Measurements from ENCODE around the gene NAPB.
"Not testable (repeated sequence)": the region's sequence is repeated elsewhere in the genome, so short reads cannot be mapped to it uniquely, and the experiment has no call there.

The NAPB gene

GRCh38 chr20:23357767-23358562 is 63.3 kb downstream of the NAPB start:
- peak overlapping the region; percentile 86 for H3K4me3 ChIP-seq (ENCODE audit: low read length)
- TF ChIP-seq CTCF (conservative IDR thresholded peaks at IDR 0.05; ENCODE audit: low read length) = no peak
- peak; percentile 99 for DNase-seq (ENCODE audit: low read depth)

GRCh38 chr20:23356203-23356602 is 65.1 kb downstream of the NAPB start:
- no peak overlapping the region for H3K4me3 ChIP-seq (ENCODE audit: low read length)
- no peak for TF ChIP-seq CTCF (conservative IDR thresholded peaks at IDR 0.05; ENCODE audit: low read length)
- DNase-seq (ENCODE audit: low read depth) = no peak

- peak; percentile 23 for DNase-seq (ENCODE audit: low read depth)
- peak overlapping the region; percentile 72 for H3K4me3 ChIP-seq (ENCODE audit: low read length)
- TF ChIP-seq CTCF (conservative IDR thresholded peaks at IDR 0.05; ENCODE audit: low read length) = no peak
Measured at GRCh38 chr20:23350904-23351838, 70.1 kb downstream of the NAPB start.

- TF ChIP-seq CTCF (conservative IDR thresholded peaks at IDR 0.05; ENCODE audit: low read length) = no peak
- peak within 1 kb of the TSS; percentile 72 for H3K4me3 ChIP-seq (ENCODE audit: low read length)
- DNase-seq (ENCODE audit: low read depth) = peak; percentile 98
Measured at GRCh38 chr20:23350196-23350903, 70.9 kb downstream of the NAPB start, which contains the start of gene NXT1. Gene NXT1, plus strand, starts transcription at chr20:23350791. Its CDS starts 3,251 bp downstream, at chr20:23354042.

GRCh38 chr20:23349338-23350195 is 71.7 kb downstream of the NAPB start:
- TF ChIP-seq CTCF (conservative IDR thresholded peaks at IDR 0.05; ENCODE audit: low read length) = peak; percentile 55
- H3K4me3 ChIP-seq (ENCODE audit: low read length) = peak overlapping the region; percentile 72
- no peak for DNase-seq (ENCODE audit: low read depth)

- H3K4me3 ChIP-seq (ENCODE audit: low read length) = not testable (repeated sequence)
Measured at GRCh38 chr20:23348510-23348909, 72.8 kb downstream of the NAPB start.

More at GRCh38 chr20:23348510-23348909, 72.8 kb downstream of the NAPB start:
- not testable (repeated sequence) for DNase-seq (ENCODE audit: low read depth)
